Kidney epithelial cell (primary cell): ENCODE results near the gene LARGE1. TPM values are rescaled to one million over a fixed set of nuclear protein-coding genes. Genes with fewer than 3 reads are reported as not detected.

ENCODE experiments used
- DNase-seq: peaks from one replicate; pipeline ENCODE4 v3.0.0-alpha.2; 2010; ENCODE audit warnings: low read depth
- H3K27me3 ChIP-seq: 2 replicates; pipeline ENCODE4 v1.6.0; 2011; ENCODE audit warnings: low read length; ENCODE audit not compliant: control insufficient read depth, insufficient read depth
- H3K36me3 ChIP-seq: 2 replicates; pipeline ENCODE4 v1.5.1; 2011; ENCODE audit warnings: low read length; ENCODE audit not compliant: control insufficient read depth, insufficient read depth
- H3K4me3 ChIP-seq: 2 replicates; pipeline ENCODE4 v1.5.1; 2011; ENCODE audit warnings: low read depth, mild to moderate bottlenecking, control low read depth, low read length
- total RNA-seq: library from RNA; depleted of rRNA; stranded (reverse); fragments of >200 nt; gene quantifications from 2 replicates; pipeline ENCODE4 v1.2.3, GENCODE V29; 2015
- TF ChIP-seq, protein P1 (sequence below): IDR thresholded peaks from 2 replicates; pipeline ENCODE4 v1.5.1; 2011; ENCODE audit warnings: mild to moderate bottlenecking, moderate library complexity, low read length, control low read depth, inconsistent platforms; ENCODE audit not compliant: insufficient read depth, poor library complexity, severe bottlenecking

Gene LARGE1
- total RNA-seq, 1 donor from 2014 or later, result 17.8 TPM

DNA sequence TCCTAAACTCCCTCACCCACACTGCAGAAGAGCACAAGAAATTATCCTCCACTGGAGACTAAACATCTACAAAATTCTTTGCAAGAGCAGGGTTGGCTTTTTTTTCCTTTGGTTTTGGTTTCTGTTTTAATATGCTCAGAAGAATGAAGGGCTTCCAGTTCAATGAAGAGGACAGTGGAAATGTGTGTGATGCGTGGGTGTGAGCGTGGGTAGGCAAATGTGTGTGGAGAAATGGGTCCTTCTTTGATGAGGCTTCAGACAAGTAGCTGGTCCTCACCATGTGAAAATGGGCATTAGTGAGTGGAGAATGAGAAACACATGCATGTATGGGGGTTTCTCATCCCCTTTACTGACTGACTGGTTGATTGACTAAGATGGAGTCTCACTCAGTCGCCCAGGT lies 598.8 kb downstream of the LARGE1 start:
- DNase-seq, result no peak
- TF ChIP-seq, protein P1, sequence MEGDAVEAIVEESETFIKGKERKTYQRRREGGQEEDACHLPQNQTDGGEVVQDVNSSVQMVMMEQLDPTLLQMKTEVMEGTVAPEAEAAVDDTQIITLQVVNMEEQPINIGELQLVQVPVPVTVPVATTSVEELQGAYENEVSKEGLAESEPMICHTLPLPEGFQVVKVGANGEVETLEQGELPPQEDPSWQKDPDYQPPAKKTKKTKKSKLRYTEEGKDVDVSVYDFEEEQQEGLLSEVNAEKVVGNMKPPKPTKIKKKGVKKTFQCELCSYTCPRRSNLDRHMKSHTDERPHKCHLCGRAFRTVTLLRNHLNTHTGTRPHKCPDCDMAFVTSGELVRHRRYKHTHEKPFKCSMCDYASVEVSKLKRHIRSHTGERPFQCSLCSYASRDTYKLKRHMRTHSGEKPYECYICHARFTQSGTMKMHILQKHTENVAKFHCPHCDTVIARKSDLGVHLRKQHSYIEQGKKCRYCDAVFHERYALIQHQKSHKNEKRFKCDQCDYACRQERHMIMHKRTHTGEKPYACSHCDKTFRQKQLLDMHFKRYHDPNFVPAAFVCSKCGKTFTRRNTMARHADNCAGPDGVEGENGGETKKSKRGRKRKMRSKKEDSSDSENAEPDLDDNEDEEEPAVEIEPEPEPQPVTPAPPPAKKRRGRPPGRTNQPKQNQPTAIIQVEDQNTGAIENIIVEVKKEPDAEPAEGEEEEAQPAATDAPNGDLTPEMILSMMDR, result no peak
- H3K27me3 ChIP-seq, result no peaks in the 10 kb centered on the region
- no peak overlapping the region for H3K4me3 ChIP-seq
- no peaks in the 10 kb centered on the region for H3K36me3 ChIP-seq

DNA sequence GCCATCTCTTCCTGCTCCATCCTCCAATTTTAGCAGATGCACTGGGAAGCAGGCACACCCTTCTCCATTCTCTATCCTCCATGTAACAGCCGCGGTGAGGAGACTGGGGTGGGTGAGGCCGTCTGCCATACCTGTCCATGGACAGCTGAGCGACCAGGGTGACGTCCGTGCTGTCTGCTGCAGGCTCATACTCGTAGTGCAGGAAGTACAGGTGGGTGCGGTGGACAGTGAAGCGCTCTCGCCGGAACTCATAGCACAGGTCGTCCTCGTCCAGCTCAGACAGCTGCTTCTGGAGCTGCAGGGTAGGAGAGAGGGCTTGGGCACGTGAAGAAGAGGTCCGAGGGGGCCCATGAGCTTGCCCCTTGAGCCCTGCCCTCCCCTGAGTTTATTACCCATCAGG lies 604.3 kb downstream of the LARGE1 start:
- no peaks in the 10 kb centered on the region for H3K36me3 ChIP-seq
- TF ChIP-seq, protein P1, result no peak

DNA sequence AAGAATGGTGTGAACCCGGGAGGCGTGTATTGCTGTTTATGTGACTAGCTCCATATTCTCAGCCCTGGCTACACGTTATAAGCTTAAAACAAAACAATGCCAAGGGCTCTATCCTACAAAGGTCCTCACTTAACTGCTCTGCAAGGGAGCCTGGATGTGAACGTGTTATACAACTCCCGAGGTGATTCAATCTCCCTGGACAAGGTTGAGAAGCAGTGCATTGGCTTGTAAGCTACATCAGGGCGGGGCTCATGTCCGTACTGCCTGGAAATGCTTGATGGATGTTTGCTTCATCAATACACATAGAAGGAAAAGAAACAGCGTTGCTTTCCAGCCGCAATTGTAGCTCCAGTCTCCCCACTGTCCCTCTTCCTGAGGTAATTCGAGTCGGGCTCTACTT lies 605.2 kb downstream of the LARGE1 start:
- TF ChIP-seq, protein P1, result no peak
- H3K27me3 ChIP-seq, result no peaks in the 10 kb centered on the region
- no peak for DNase-seq
- no peak overlapping the region for H3K4me3 ChIP-seq
- no peaks in the 10 kb centered on the region for H3K36me3 ChIP-seq

More for the DNA sequence above, 604.3 kb downstream of the LARGE1 start:
- H3K27me3 ChIP-seq, result no peaks in the 10 kb centered on the region
- H3K4me3 ChIP-seq, result no peak overlapping the region
- no peak for DNase-seq

DNA sequence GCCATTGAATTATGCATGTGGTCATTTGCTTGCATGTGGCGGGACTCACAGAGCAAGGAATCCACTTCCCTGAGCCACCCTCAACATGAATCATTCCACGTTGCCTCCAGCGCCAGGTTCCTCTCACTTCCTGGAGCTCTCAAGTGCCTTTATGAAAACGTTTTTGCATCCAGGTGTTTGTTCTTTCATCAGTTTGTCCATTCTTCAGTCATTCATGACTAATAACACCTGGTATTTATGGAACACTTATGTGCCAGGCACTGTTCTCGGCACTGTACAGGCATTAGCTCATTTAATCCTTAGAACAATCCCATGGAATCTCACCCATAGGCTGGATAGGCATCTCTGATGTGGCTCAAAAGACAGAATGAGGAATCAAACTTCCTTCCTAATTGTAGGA lies 606.0 kb downstream of the LARGE1 start:
- Histone ChIP-seq H3K36me3 (no peaks in the 10 kb centered on the region), H3K4me3 (no peak overlapping the region), H3K27me3 (no peaks in the 10 kb centered on the region)
- TF ChIP-seq, protein P1, result no peak
- no peak for DNase-seq

DNA sequence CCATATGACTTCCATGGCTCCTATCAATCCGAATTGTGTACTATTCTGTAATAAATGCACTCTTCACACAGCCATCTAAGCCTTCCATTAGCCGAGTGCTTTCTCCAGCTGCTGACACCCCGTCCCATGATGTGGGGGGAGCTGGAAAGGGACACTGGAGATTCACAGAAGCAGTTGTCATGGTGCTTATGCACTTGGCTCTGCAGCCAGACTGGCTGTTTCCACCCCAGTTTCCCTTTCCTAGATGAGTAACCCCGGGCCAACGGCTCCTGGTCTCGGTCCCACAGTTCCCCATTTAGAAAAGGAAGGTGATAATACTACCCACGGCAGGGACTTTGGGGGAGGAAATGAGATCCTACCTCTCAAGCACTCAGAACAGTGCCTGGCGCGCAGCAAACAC lies 617.2 kb downstream of the LARGE1 start:
- no peaks in the 10 kb centered on the region for H3K36me3 ChIP-seq
- H3K4me3 ChIP-seq, result no peak overlapping the region
- no peak for DNase-seq
- no peaks in the 10 kb centered on the region for H3K27me3 ChIP-seq
- TF ChIP-seq, protein P1, result no peak

DNA sequence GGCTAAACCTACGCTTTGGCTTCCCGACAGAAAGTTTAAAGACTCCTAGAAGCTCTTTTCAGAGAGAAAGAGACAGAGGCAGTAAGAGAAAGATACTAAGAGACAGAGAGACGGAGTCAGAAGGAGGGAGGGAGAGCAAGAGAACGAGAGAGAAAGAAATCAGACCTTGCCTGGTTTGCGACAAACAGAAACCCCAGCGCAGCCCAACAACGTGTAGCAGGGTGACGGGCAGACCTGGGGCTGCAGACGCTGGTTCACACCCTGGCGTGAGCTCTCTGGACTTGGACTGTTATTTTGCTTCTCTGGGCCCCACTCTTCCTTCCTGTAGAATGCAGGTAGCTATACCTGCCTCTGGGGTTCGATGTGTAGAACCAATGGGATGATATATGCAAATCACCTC lies 617.7 kb downstream of the LARGE1 start:
- no peak for DNase-seq
- no peak overlapping the region for H3K4me3 ChIP-seq
- TF ChIP-seq, protein P1, result no peak

More for the DNA sequence above, 617.7 kb downstream of the LARGE1 start:
- H3K27me3 ChIP-seq, result no peaks in the 10 kb centered on the region
- no peaks in the 10 kb centered on the region for H3K36me3 ChIP-seq
